GM12878 (cell line): ENCODE measurements around the gene PLA2G6. TPM values are rescaled to one million over a fixed set of nuclear protein-coding genes. Genes with fewer than 3 reads are reported as not detected.

Source experiments
- ATAC-seq: fragments of 200-7000 bp; cut with Tn5 transposase; 3 replicates; pipeline ENCODE4 v1.9.1; 2020; ENCODE audit warnings: mild to moderate bottlenecking, moderate library complexity
- BruUV-seq: library from RNA; stranded (reverse); fragments of 400-500 nt; replicated peaks from 2 replicates; lab custom pipeline; 2021; lab: Mats Ljungman, UMichigan
- CTCF ChIA-PET: fragments of 300-600 bp; sonication (Branson Sonifier 250); formaldehyde crosslinking; extraction: SDS; loops from one replicate; lab custom pipeline; 2021; ENCODE audit warnings: inconsistent platforms; lab: Yijun Ruan, JAX
- POLR2A ChIA-PET: fragments of 350-600 bp; formaldehyde crosslinking; extraction: SDS; loops from one replicate; lab custom pipeline; 2021; ENCODE audit warnings: inconsistent platforms; lab: Charles Lee
- RAD21 ChIA-PET: fragments of 300-600 bp; sonication (Branson Sonifier 250); formaldehyde crosslinking; loops from one replicate; lab custom pipeline; 2023; ENCODE audit warnings: antibody characterized with exemption; ENCODE audit not compliant: unreplicated experiment; lab: Charles Lee
- SMC1A ChIA-PET: fragments of 300-600 bp; sonication (Branson Sonifier 250); formaldehyde crosslinking; loops from one replicate; lab custom pipeline; 2023; ENCODE audit not compliant: unreplicated experiment, uncharacterized antibody; lab: Charles Lee
- DNase-seq: peaks from one replicate; pipeline ENCODE4 v3.0.0-alpha.2; 2011; ENCODE audit warnings: low read depth, low spot score
- FAIRE-seq: peaks from 3 replicates; lab custom pipeline; 2011; peaks lifted over from hg19 to GRCh38; lab: Jason Lieb, UNC
- H2AFZ ChIP-seq: 2 replicates; pipeline ENCODE4 v1.6.0; 2011; ENCODE audit warnings: low read depth, low read length, control low read depth; ENCODE audit not compliant: control insufficient read depth
- H3K27ac ChIP-seq: 2 replicates; pipeline ENCODE4 v1.5.1; 2011; ENCODE audit warnings: control low read depth; ENCODE audit not compliant: control insufficient read depth, insufficient read depth
- H3K27me3 ChIP-seq, 2 experiments: replicated peaks in 1 of 2; 2 replicates each; pipeline versions ENCODE4 v1.6.0 to v1.6.1; 2011; ENCODE audit warnings: low read length in 1 of 2; ENCODE audit not compliant: control insufficient read depth in 2 of 2, insufficient read depth in 2 of 2
- H3K36me3 ChIP-seq, 2 experiments: 2 replicates each; pipeline ENCODE4 v1.5.1; 2011; ENCODE audit warnings: low read length in 1 of 2; ENCODE audit not compliant: control insufficient read depth in 2 of 2, insufficient read depth in 2 of 2
- H3K4me1 ChIP-seq: 2 replicates; pipeline ENCODE4 v1.6.1; 2011; ENCODE audit warnings: mild to moderate bottlenecking, low read length, moderate library complexity, mixed read lengths; ENCODE audit not compliant: control insufficient read depth, insufficient read depth
- H3K4me2 ChIP-seq: 2 replicates; pipeline ENCODE4 v1.6.0; 2011; ENCODE audit warnings: control low read depth; ENCODE audit not compliant: control insufficient read depth, insufficient read depth
- H3K4me3 ChIP-seq: fragments of 200-600 bp; sonication (generic); 2 replicates; pipeline ENCODE4 v1.5.1; 2016
- H3K79me2 ChIP-seq: 2 replicates; pipeline ENCODE4 v1.6.0; 2011; ENCODE audit warnings: low read length; ENCODE audit not compliant: control insufficient read depth, insufficient read depth
- H3K9ac ChIP-seq: 2 replicates; pipeline ENCODE4 v1.8.0; 2011; ENCODE audit warnings: low read length, control low read depth, mixed read lengths; ENCODE audit not compliant: control insufficient read depth, insufficient read depth
- H3K9me3 ChIP-seq: replicated peaks from 3 replicates; pipeline ENCODE4 v1.5.1; 2011; ENCODE audit warnings: mild to moderate bottlenecking, low read length; ENCODE audit not compliant: control insufficient read depth, insufficient read depth
- H4K20me1 ChIP-seq: 2 replicates; pipeline ENCODE4 v1.6.0; 2011; ENCODE audit not compliant: control insufficient read depth, insufficient read depth
- EGR1 ChIP-seq, 2 experiments: IDR thresholded peaks; 1 replicate in 1 of 2; 2 replicates in 1 of 2; pipeline ENCODE4 v1.6.1; 2011 to 2012; ENCODE audit warnings: low read depth in 2 of 2, low read length in 2 of 2, borderline replicate concordance in 1 of 2, mild to moderate bottlenecking in 1 of 2, moderate library complexity in 1 of 2
- EP300 ChIP-seq, 2 experiments: fragments of 150-350 bp in 1 of 2; IDR thresholded peaks; 2 replicates each; pipeline ENCODE4 v1.6.1; 2011 to 2012; ENCODE audit warnings: low read depth in 2 of 2, low read length in 2 of 2, borderline replicate concordance in 1 of 2, improper control_type of control experiment in 1 of 2, inconsistent platforms in 1 of 2; ENCODE audit not compliant: control insufficient read depth in 1 of 2
- LARP7 ChIP-seq: fragments of 450-650 bp; IDR thresholded peaks from 2 replicates; pipeline ENCODE4 v1.6.1; 2017; ENCODE audit warnings: mild to moderate bottlenecking
- RAD51 ChIP-seq: fragments of 450-650 bp; IDR thresholded peaks from 2 replicates; pipeline ENCODE4 v1.6.1; 2016; ENCODE audit warnings: moderate library complexity, mild to moderate bottlenecking, inconsistent platforms
- SRF ChIP-seq, 2 experiments: IDR thresholded peaks; 2 replicates each; pipeline ENCODE4 v1.6.1; 2011; ENCODE audit warnings: low read depth in 2 of 2, low read length in 2 of 2, mild to moderate bottlenecking in 1 of 2, moderate library complexity in 1 of 2
- WGBS: methylation state at CpG from one replicate; pipeline ENCODE4 v1.1.6; 2016; ENCODE audit warnings: low lambda C conversion rate; ENCODE audit not compliant: insufficient replicate concordance, insufficient coverage; ENCODE audit errors: missing lambda C conversion rate; 5-methylcytosine and 5-hydroxymethylcytosine counted together
- in situ Hi-C: fragments of 300-500 bp; cut with MboI; formaldehyde crosslinking; loops from 9 replicates; pipeline ENCODE4 v1.14.3; 2018; ENCODE audit warnings: mixed read lengths
- intact Hi-C: fragments of 100-400 bp; cut with micrococcal nuclease; formaldehyde crosslinking; loops from one replicate; pipeline ENCODE4 v1.14.2; 2022; ENCODE audit not compliant: unreplicated experiment
- polyA plus RNA-seq, 11 experiments: library from polyadenylated mRNA; depleted of rRNA in 4 of 11; unstranded in 6 of 11; stranded (reverse) in 5 of 11; fragments of >200 nt; fragmentation: Nextera tagmentation in 4 of 11; fragmentation: Illumina TruSeq in 1 of 11; extraction: Ambion mirVana in 4 of 11; extraction: Trizol in 1 of 11; gene quantifications; 1 replicate in 1 of 11; 2 replicates in 10 of 11; pipeline versions ENCODE4 v1.2.1 to v1.2.3, GENCODE V29; 2011 to 2016; ENCODE audit warnings: inconsistent platforms in 2 of 11, missing spikeins in 2 of 11, low read depth in 1 of 11
- total RNA-seq, 4 experiments: library from RNA; depleted of rRNA in 3 of 4; stranded (reverse); fragments of >200 nt in 3 of 4; fragmentation: Illumina TruSeq in 1 of 4; extraction: Trizol in 1 of 4; gene quantifications; 2 replicates each; pipeline versions ENCODE4 v1.2.1 to v1.2.3, GENCODE V29; 2013 to 2021
- TF ChIP-seq, protein P1 (sequence below): fragments of 450-650 bp; IDR thresholded peaks from 2 replicates; pipeline ENCODE4 v1.6.1; 2018; ENCODE audit warnings: mild to moderate bottlenecking, low read depth, moderate library complexity; ENCODE audit not compliant: partially characterized antibody
- TF ChIP-seq, protein P2 (sequence below): fragments of 450-650 bp; IDR thresholded peaks from 2 replicates; pipeline ENCODE4 v1.6.1; 2016; ENCODE audit warnings: mild to moderate bottlenecking
- TF ChIP-seq, protein P3 (sequence below): fragments of 450-650 bp; formaldehyde crosslinking; IDR thresholded peaks from 2 replicates; pipeline ENCODE4 v1.5.0; 2022; ENCODE audit warnings: mild to moderate bottlenecking, missing genetic modification characterization
- TF ChIP-seq, protein P4 (sequence below): IDR thresholded peaks from 2 replicates; pipeline ENCODE4 v1.6.1; 2011; ENCODE audit warnings: borderline replicate concordance, low read depth, mild to moderate bottlenecking, moderate library complexity, mixed read lengths, low read length; ENCODE audit not compliant: insufficient read depth; ENCODE audit errors: extremely low read length
- TF ChIP-seq, protein P5 (sequence below): IDR thresholded peaks from 2 replicates; pipeline ENCODE4 v1.6.1; 2011; ENCODE audit warnings: low read depth, mild to moderate bottlenecking, low read length, moderate library complexity, borderline replicate concordance; ENCODE audit errors: extremely low read depth

PLA2G6 gene
- total and polyA plus RNA-seq, 10 of the 15 experiments (the other 5 are each of a cell fraction or from before 2014, with no cell fraction given), result 0.15 to 42.2 (median 15.8) TPM

DNA sequence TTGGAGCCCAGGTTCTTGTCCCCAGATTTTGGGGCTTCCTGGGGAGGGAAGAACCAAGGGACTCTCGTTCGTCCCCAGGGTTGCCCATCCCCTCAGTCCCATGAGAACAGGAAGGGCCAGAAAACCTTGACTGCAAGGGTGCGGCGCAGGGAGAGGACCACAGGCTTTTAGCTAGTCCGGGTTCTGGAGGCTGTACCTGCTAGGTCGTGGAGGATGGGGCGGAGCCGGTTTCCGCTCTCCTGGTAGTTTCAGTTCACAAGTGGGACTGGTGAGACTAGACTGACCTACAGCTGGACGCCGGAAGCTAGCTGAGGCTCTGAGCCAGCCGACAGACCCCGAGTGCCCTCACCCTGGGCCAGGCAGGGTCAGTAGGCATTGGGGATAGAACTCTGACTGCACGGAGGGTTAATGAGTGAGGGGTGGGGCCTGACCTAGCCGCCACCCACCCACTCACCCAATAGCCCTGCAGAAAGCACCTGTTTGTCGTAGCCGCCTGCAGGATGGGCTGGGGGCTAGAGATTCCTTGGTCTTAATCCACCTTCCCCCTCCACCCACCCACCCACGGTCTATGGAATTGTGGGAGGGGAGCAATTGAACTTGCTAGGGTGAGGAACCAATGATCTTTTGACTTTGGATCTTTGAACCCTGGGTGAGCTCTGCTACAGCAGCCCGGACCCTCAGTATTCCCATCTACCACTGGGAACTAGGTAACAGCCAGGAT lies 21.6 kb upstream of the PLA2G6 start:
- in situ Hi-C loops, result no loop called here
- TF ChIP-seq, protein P1, sequence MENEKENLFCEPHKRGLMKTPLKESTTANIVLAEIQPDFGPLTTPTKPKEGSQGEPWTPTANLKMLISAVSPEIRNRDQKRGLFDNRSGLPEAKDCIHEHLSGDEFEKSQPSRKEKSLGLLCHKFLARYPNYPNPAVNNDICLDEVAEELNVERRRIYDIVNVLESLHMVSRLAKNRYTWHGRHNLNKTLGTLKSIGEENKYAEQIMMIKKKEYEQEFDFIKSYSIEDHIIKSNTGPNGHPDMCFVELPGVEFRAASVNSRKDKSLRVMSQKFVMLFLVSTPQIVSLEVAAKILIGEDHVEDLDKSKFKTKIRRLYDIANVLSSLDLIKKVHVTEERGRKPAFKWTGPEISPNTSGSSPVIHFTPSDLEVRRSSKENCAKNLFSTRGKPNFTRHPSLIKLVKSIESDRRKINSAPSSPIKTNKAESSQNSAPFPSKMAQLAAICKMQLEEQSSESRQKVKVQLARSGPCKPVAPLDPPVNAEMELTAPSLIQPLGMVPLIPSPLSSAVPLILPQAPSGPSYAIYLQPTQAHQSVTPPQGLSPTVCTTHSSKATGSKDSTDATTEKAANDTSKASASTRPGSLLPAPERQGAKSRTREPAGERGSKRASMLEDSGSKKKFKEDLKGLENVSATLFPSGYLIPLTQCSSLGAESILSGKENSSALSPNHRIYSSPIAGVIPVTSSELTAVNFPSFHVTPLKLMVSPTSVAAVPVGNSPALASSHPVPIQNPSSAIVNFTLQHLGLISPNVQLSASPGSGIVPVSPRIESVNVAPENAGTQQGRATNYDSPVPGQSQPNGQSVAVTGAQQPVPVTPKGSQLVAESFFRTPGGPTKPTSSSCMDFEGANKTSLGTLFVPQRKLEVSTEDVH, result no peak
- TF ChIP-seq RAD51, result 0 out of 2 replicates have a peak, but pooled peaks have one; percentile 5
- TF ChIP-seq LARP7, result 0 out of 2 replicates have a peak, but pooled peaks have one; percentile 31
- no peak; a peak in 1 of 3 replicates for TF ChIP-seq EGR1 (IDR thresholded peaks at IDR 0.05; ENCODE audit: borderline replicate concordance in 1 of 2, low read depth in 2 of 2, low read length in 2 of 2)
- TF ChIP-seq EP300 (IDR thresholded peaks at IDR 0.05; ENCODE audit: borderline replicate concordance in 1 of 2, control insufficient read depth in 1 of 2, low read depth in 2 of 2, low read length in 2 of 2), result no peak
- TF ChIP-seq SRF (IDR thresholded peaks at IDR 0.05; ENCODE audit: low read depth in 2 of 2, low read length in 2 of 2), result no peak
- TF ChIP-seq, protein P2, sequence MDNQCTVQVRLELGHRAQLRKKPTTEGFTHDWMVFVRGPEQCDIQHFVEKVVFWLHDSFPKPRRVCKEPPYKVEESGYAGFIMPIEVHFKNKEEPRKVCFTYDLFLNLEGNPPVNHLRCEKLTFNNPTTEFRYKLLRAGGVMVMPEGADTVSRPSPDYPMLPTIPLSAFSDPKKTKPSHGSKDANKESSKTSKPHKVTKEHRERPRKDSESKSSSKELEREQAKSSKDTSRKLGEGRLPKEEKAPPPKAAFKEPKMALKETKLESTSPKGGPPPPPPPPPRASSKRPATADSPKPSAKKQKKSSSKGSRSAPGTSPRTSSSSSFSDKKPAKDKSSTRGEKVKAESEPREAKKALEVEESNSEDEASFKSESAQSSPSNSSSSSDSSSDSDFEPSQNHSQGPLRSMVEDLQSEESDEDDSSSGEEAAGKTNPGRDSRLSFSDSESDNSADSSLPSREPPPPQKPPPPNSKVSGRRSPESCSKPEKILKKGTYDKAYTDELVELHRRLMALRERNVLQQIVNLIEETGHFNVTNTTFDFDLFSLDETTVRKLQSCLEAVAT, result no peak
- TF ChIP-seq, protein P3, sequence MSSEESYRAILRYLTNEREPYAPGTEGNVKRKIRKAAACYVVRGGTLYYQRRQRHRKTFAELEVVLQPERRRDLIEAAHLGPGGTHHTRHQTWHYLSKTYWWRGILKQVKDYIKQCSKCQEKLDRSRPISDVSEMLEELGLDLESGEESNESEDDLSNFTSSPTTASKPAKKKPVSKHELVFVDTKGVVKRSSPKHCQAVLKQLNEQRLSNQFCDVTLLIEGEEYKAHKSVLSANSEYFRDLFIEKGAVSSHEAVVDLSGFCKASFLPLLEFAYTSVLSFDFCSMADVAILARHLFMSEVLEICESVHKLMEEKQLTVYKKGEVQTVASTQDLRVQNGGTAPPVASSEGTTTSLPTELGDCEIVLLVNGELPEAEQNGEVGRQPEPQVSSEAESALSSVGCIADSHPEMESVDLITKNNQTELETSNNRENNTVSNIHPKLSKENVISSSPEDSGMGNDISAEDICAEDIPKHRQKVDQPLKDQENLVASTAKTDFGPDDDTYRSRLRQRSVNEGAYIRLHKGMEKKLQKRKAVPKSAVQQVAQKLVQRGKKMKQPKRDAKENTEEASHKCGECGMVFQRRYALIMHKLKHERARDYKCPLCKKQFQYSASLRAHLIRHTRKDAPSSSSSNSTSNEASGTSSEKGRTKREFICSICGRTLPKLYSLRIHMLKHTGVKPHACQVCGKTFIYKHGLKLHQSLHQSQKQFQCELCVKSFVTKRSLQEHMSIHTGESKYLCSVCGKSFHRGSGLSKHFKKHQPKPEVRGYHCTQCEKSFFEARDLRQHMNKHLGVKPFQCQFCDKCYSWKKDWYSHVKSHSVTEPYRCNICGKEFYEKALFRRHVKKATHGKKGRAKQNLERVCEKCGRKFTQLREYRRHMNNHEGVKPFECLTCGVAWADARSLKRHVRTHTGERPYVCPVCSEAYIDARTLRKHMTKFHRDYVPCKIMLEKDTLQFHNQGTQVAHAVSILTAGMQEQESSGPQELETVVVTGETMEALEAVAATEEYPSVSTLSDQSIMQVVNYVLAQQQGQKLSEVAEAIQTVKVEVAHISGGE (CRISPR knock-in tag), result no peak
- TF ChIP-seq, protein P4, sequence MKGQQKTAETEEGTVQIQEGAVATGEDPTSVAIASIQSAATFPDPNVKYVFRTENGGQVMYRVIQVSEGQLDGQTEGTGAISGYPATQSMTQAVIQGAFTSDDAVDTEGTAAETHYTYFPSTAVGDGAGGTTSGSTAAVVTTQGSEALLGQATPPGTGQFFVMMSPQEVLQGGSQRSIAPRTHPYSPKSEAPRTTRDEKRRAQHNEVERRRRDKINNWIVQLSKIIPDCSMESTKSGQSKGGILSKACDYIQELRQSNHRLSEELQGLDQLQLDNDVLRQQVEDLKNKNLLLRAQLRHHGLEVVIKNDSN, result no peak
- TF ChIP-seq, protein P5, sequence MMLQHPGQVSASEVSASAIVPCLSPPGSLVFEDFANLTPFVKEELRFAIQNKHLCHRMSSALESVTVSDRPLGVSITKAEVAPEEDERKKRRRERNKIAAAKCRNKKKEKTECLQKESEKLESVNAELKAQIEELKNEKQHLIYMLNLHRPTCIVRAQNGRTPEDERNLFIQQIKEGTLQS, result no peak

More for the DNA sequence above, 21.6 kb upstream of the PLA2G6 start:
- ChIA-PET POLR2A (interaction anchor here (0.6 to 5.4 kb wide), 7 partner anchors 9 to 492 kb away, joined by 3 to 69 read pairs (median 4); partner anchors contain the start of gene PLA2G6), RAD21 (interaction anchor here (1.0 to 2.4 kb wide), 9 partner anchors 10 to 190 kb away, joined by 3 to 13 read pairs (median 5); partner anchors contain the start of gene PLA2G6), CTCF (interaction anchor here (1.1 to 3.9 kb wide), 6 partner anchors 17 to 102 kb away, joined by 3 to 23 read pairs (median 5); partner anchors contain the start of gene PLA2G6), SMC1A (interaction anchor here (0.8 to 3.5 kb wide), 8 partner anchors 10 to 104 kb away, joined by 3 to 20 read pairs (median 6); no protein-coding TSS in a partner anchor)
- Histone ChIP-seq H3K9me3 (no peaks in the 10 kb centered on the region), H2AFZ (peak overlapping the region; percentile 22), H3K4me1 (peaks cover 44% of the 10 kb centered on the region), H3K27ac (peak overlapping the region; percentile 47; the same call in 1 of the 2 replicates), H4K20me1 (no peaks in the 10 kb centered on the region), H3K27me3 (no peaks in the 10 kb centered on the region), H3K36me3 (no peaks in the 10 kb centered on the region), H3K4me2 (peak overlapping the region; percentile 99), H3K9ac (peak overlapping the region; percentile 69), H3K4me3 (peak overlapping the region; percentile 78), H3K79me2 (peaks cover 2% of the 10 kb centered on the region)
- FAIRE-seq (no peak), DNase-seq (no peak), ATAC-seq (peak; percentile 63)
- intact Hi-C loops, result loop anchor here (5.0 kb wide), 2 partner anchors 146 to 194 kb away; partner anchors contain the start of gene PICK1
- WGBS, result 7% methylated on average over 12 of the region's 19 CpGs
- BruUV-seq, result no TSS peak
